Stimulated activated CD8-positive, alpha-beta memory T cell treated with anti-CD3 and anti-CD28 coated beads, Interleukin-2, amount 100 ng/mL, for 1 hour (primary cell): ENCODE results near the gene SLC34A2.

Source experiments
- DNase-seq, 2 donors: peaks; one replicate each; pipeline ENCODE4 v3.0.0-alpha.2; 2020; ENCODE audit warnings: low read depth in 2 of 2

SLC34A2 gene

GRCh38 chr4:25725870-25726269, 70.2 kb downstream of the SLC34A2 start:
- DNase-seq = no peak

- DNase-seq = no peak
Measured at GRCh38 chr4:25727711-25728493, 72.3 kb downstream of the SLC34A2 start.
